K562 (cell line): ENCODE results near the gene LPCAT2.

ENCODE experiments used
- IRF1 ChIP-seq: sonication (generic); formaldehyde crosslinking; IDR thresholded peaks from 2 replicates; pipeline ENCODE4 v1.8.0; 2022; ENCODE audit warnings: missing genetic modification reagents, mild to moderate bottlenecking, borderline replicate concordance
- MTA3 ChIP-seq: fragments of 450-650 bp; formaldehyde crosslinking; IDR thresholded peaks from 2 replicates; pipeline ENCODE4 v1.6.1; 2017; ENCODE audit warnings: mild to moderate bottlenecking, borderline replicate concordance
- POLR3A ChIP-seq: IDR thresholded peaks from 2 replicates; pipeline ENCODE4 v1.6.1; 2011; ENCODE audit warnings: borderline replicate concordance, mild to moderate bottlenecking, moderate library complexity; ENCODE audit not compliant: insufficient read length, insufficient read depth; ENCODE audit errors: extremely low read depth
- SRSF9 ChIP-seq: fragments of 200-400 bp; formaldehyde crosslinking; IDR thresholded peaks from 2 replicates; pipeline ENCODE4 v1.6.1; 2017; ENCODE audit warnings: low read depth, low read length, borderline replicate concordance
- ZNF140 ChIP-seq: fragments of 250-450 bp; sonication (Bioruptor Pico); IDR thresholded peaks from 2 replicates; pipeline ENCODE4 v1.8.0; 2021; ENCODE audit warnings: moderate library complexity, mild to moderate bottlenecking, inconsistent platforms

GRCh38 chr16:55471448-55472097 is 37.3 kb upstream of the LPCAT2 start:
- TF ChIP-seq MTA3: no peak
- no peak for TF ChIP-seq ZNF140 (CRISPR knock-in tag)
- no peak for TF ChIP-seq POLR3A
- TF ChIP-seq SRSF9: no peak
- TF ChIP-seq IRF1 (CRISPR knock-in tag): no peak
